ENCODE data around the gene CLTA.

CLTA gene

GRCh38 chr9:36161187-36161586 is 29.5 kb upstream of the CLTA start:
- FAIRE-seq (no peak), DNase-seq (ENCODE audit: insufficient read length) (no peak)

DNA sequence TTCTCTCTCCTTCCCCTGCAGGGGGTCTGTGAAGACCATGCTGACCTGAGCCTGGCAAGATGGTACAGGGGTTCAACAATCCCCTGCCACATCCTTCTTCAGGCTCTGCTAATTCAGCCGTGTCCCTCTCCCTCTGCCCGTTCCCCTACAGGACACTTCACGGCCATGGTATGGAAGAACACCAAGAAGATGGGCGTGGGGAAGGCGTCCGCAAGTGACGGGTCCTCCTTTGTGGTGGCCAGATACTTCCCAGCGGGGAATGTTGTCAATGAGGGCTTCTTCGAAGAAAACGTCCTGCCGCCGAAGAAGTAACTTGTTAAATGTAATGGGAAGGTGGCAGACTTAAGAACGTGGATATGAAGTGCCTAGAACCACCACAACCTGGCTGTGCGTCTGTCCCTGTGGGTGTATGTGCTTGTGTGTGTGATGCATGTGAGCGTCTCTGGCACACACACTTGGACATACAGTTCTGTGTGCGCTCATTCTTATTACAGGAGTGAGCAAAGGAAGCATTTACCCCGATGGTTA is 28.4 kb upstream of the CLTA start:
- TF ChIP-seq POLR2AphosphoS5 (IDR thresholded peaks at IDR 0.05; ENCODE audit: low read depth, low read length) (no peak), TAF1 (IDR thresholded peaks at IDR 0.05; ENCODE audit: borderline replicate concordance, low read depth, low read length) (no peak), POLR2A (IDR thresholded peaks at IDR 0.05; ENCODE audit: low read depth, low read length) (no peak)
- DNase-seq (ENCODE audit: insufficient read length) (no peak), FAIRE-seq (no peak)

More at GRCh38 chr9:36161187-36161586, 29.5 kb upstream of the CLTA start:
- TF ChIP-seq POLR2AphosphoS5 (IDR thresholded peaks at IDR 0.05; ENCODE audit: low read depth, low read length) (no peak), POLR2A (IDR thresholded peaks at IDR 0.05; ENCODE audit: low read depth, low read length) (no peak), TAF1 (IDR thresholded peaks at IDR 0.05; ENCODE audit: borderline replicate concordance, low read depth, low read length) (no peak)

DNA sequence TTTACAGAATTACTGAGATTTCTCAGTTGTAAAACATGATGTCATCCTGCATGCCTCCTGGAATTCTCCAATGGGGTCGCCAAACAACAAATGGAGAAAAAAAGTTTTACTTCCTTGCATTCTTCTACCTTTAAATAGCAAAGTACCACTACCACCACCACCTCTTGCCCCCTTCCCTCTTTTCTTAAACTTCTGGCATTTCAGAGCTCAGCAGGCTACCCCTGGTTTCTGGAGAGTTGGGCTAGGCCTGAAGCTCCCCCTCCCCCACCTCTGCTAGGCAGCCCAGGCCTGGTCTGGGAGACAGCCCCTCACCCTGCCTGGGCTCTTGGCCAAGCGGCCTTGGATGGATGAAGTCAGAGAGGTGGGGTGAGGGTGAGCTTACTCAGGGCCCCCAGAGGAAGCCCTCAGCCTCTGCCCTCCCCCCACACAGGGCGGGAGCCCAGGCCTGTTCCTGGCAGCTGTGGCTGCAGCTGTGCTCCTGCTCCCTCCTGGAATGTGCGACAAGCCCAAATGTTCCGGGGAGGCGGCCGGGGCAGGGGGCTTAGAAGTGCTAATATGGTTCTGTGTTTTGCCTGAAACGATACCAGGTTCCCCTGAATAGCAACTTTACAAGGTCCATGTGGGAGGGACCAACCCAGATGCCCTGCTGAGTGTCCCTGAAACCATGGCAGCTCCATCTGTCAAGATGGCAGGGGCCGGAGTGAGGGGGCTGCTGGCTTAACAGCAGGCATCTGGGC is 27.5 kb upstream of the CLTA start:
- TF ChIP-seq POLR2AphosphoS5 (IDR thresholded peaks at IDR 0.05; ENCODE audit: low read depth, low read length) (no peak), POLR2A (IDR thresholded peaks at IDR 0.05; ENCODE audit: low read depth, low read length) (no peak), TAF1 (IDR thresholded peaks at IDR 0.05; ENCODE audit: borderline replicate concordance, low read depth, low read length) (no peak)
- FAIRE-seq (no peak), DNase-seq (ENCODE audit: insufficient read length) (no peak)

DNA sequence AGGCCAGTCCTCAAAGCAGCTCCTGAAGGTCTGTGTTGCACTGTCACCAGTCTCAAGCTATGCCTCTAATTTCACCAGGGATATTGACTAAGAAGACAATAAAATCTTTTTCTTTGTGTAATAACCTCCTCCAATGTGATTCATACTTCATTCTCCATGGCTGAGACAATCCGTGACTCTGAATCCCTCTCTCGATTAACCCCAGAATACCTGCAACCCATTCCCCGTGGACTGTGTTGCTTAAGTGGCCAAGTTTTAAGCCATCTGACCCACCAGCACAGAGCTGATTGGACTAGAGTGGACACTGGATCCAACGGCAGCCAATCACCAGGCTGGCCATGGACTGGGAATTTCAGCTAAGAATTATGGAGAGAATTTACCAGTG is 26.9 kb upstream of the CLTA start:
- TF ChIP-seq POLR2A (IDR thresholded peaks at IDR 0.05; ENCODE audit: low read depth, low read length) (no peak), TAF1 (IDR thresholded peaks at IDR 0.05; ENCODE audit: borderline replicate concordance, low read depth, low read length) (no peak), POLR2AphosphoS5 (IDR thresholded peaks at IDR 0.05; ENCODE audit: low read depth, low read length) (no peak)
- no peak for FAIRE-seq
- DNase-seq (ENCODE audit: insufficient read length), result no peak

GRCh38 chr9:36164372-36164771 is 26.3 kb upstream of the CLTA start:
- TF ChIP-seq POLR2AphosphoS5 (IDR thresholded peaks at IDR 0.05; ENCODE audit: low read depth, low read length) (no peak), POLR2A (IDR thresholded peaks at IDR 0.05; ENCODE audit: low read depth, low read length) (no peak), TAF1 (IDR thresholded peaks at IDR 0.05; ENCODE audit: borderline replicate concordance, low read depth, low read length) (no peak)
- no peak for DNase-seq (ENCODE audit: insufficient read length)
- FAIRE-seq, result no peak

GRCh38 chr9:36164989-36165388 is 25.7 kb upstream of the CLTA start:
- no peak for DNase-seq (ENCODE audit: insufficient read length)
- TF ChIP-seq POLR2A (IDR thresholded peaks at IDR 0.05; ENCODE audit: low read depth, low read length), result no peak
- TF ChIP-seq TAF1 (IDR thresholded peaks at IDR 0.05; ENCODE audit: borderline replicate concordance, low read depth, low read length), result no peak
- no peak for TF ChIP-seq POLR2AphosphoS5 (IDR thresholded peaks at IDR 0.05; ENCODE audit: low read depth, low read length)
- FAIRE-seq, result no peak

DNA sequence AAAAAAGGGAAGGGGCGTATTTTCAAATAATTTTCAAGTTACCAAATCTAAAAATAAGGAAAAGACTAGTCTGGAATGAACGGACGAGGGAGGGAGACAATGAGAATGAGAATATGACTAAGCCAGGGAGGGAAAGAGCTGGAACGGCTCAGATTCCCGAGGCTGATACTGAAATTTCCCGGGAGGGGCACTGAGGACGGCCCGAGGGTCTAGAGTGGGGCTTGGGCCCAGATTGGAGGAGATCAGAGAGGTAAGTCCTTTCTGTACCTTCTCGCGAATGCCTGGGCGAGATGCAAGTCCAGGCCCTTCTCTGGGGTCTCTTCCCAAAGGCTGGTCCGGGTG is 24.9 kb upstream of the CLTA start:
- FAIRE-seq (no peak), DNase-seq (ENCODE audit: insufficient read length) (no peak)
- TF ChIP-seq POLR2A (IDR thresholded peaks at IDR 0.05; ENCODE audit: low read depth, low read length) (no peak), POLR2AphosphoS5 (IDR thresholded peaks at IDR 0.05; ENCODE audit: low read depth, low read length) (no peak), TAF1 (IDR thresholded peaks at IDR 0.05; ENCODE audit: borderline replicate concordance, low read depth, low read length) (no peak)

DNA sequence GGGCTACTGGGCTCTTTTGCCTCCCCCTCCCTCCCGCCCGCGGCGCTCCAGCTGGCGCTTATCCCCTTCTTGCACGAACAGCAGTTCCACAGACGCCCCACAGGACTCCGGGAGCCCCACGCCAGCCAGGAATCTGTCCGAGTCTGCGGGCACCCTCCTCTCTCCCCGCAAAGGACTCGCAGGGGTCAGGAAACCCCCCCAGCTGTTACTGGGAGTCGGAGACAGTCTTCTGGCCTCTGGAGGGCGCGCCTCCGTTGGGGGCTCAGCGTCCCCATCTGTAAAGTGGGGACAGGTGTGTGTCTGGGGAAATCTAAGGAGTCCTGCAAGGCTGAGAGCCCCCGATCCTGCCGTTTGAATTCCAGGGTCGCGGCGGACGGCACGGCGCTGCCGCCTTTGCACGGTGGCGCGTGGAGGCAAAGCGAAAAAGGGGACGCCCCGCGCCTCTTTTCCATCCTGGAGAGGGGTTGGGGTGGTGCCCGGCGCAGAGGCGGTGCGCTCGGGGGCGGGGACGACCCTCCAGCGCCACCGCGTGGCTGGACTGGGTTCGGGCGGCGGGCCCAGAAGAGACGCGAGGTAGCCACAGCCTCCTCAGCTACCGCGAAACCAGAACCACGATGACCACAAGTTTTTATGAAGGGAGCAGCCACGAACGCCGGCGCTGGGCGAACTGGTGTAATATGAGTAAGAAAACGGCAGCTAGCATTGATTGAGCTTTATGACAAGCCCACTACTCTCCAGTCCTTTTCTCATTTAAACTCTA is 24.4 kb upstream of the CLTA start:
- TF ChIP-seq POLR2A (IDR thresholded peaks at IDR 0.05; ENCODE audit: low read depth, low read length), result no peak
- no peak for TF ChIP-seq TAF1 (IDR thresholded peaks at IDR 0.05; ENCODE audit: borderline replicate concordance, low read depth, low read length)
- no peak for TF ChIP-seq POLR2AphosphoS5 (IDR thresholded peaks at IDR 0.05; ENCODE audit: low read depth, low read length)
- DNase-seq (ENCODE audit: insufficient read length) (peak; percentile 93), FAIRE-seq (peak; percentile 97)

GRCh38 chr9:36169166-36169565 is 21.6 kb upstream of the CLTA start, which contains the start of gene CCIN:
CCIN (plus strand) TSS chr9:36169388; CDS start chr9:36169503, 115 bp downstream.
- FAIRE-seq (no peak), DNase-seq (ENCODE audit: insufficient read length) (no peak)
- TF ChIP-seq TAF1 (IDR thresholded peaks at IDR 0.05; ENCODE audit: borderline replicate concordance, low read depth, low read length) (no peak), POLR2A (IDR thresholded peaks at IDR 0.05; ENCODE audit: low read depth, low read length) (no peak), POLR2AphosphoS5 (IDR thresholded peaks at IDR 0.05; ENCODE audit: low read depth, low read length) (no peak)

- FAIRE-seq (no peak), DNase-seq (ENCODE audit: insufficient read length) (no peak)
- no peak for TF ChIP-seq POLR2A (IDR thresholded peaks at IDR 0.05; ENCODE audit: low read depth, low read length)
- no peak for TF ChIP-seq TAF1 (IDR thresholded peaks at IDR 0.05; ENCODE audit: borderline replicate concordance, low read depth, low read length)
- TF ChIP-seq POLR2AphosphoS5 (IDR thresholded peaks at IDR 0.05; ENCODE audit: low read depth, low read length), result no peak
These were observed 21.0 kb upstream of the CLTA start for GRCh38 chr9:36169708-36170107.

- no peak for DNase-seq (ENCODE audit: insufficient read length)
- no peak for FAIRE-seq
- TF ChIP-seq POLR2A (IDR thresholded peaks at IDR 0.05; ENCODE audit: low read depth, low read length) (no peak), TAF1 (IDR thresholded peaks at IDR 0.05; ENCODE audit: borderline replicate concordance, low read depth, low read length) (no peak), POLR2AphosphoS5 (IDR thresholded peaks at IDR 0.05; ENCODE audit: low read depth, low read length) (no peak)
These were observed 20.2 kb upstream of the CLTA start for GRCh38 chr9:36170531-36170930.
